Activated CD4-positive, alpha-beta memory T cell treated with anti-CD3 and anti-CD28 coated beads for 36 hours (primary cell): ENCODE measurements around the gene NUDT13. TPM values are rescaled to one million over a fixed set of nuclear protein-coding genes. Genes with fewer than 3 reads are reported as not detected.

ENCODE experiments used
- CTCF ChIA-PET: fragments of 350-600 bp; sonication (Branson Sonifier 250); formaldehyde crosslinking; loops from one replicate; lab custom pipeline; 2021; ENCODE audit warnings: antibody characterized with exemption, inconsistent platforms; lab: Charles Lee
- POLR2A ChIA-PET: fragments of 350-600 bp; sonication (Branson Sonifier 250); formaldehyde crosslinking; loops from one replicate; lab custom pipeline; 2021; ENCODE audit warnings: antibody characterized with exemption; lab: Charles Lee
- DNase-seq: peaks from one replicate; pipeline ENCODE4 v3.0.0-alpha.2; 2020
- H3K27ac Mint-ChIP-seq: one replicate; pipeline ENCODE4 v1.8.0; 2021; ENCODE audit warnings: mixed read lengths
- H3K27me3 Mint-ChIP-seq: one replicate; pipeline ENCODE4 v1.8.0; 2021; ENCODE audit warnings: mixed read lengths
- H3K36me3 Mint-ChIP-seq: one replicate; pipeline ENCODE4 v1.8.0; 2021; ENCODE audit warnings: mixed read lengths
- H3K4me1 Mint-ChIP-seq: one replicate; pipeline ENCODE4 v1.8.0; 2021; ENCODE audit warnings: low read depth, mixed read lengths
- H3K4me3 Mint-ChIP-seq: one replicate; pipeline ENCODE4 v1.8.0; 2021; ENCODE audit warnings: mild to moderate bottlenecking, mixed read lengths
- H3K9me3 Mint-ChIP-seq: one replicate; pipeline ENCODE4 v1.8.0; 2021; ENCODE audit warnings: mixed read lengths
- intact Hi-C: fragments of 100-400 bp; cut with micrococcal nuclease; formaldehyde crosslinking; loops from one replicate; pipeline ENCODE4 v1.15.1; 2023
- total RNA-seq, 2 experiments: library from RNA; stranded (reverse); gene quantifications; one replicate each; pipeline ENCODE4 v1.2.3, GENCODE V29; 2021

NUDT13 gene
- total RNA-seq, 2 experiments from 2014 or later = 1.0 to 1.4 TPM

- Mint-ChIP-seq H3K4me3 (peak within 1 kb of the TSS; percentile 100), H3K27ac (peak within 1 kb of the TSS; percentile 97), H3K27me3 (no peaks in the 10 kb centered on the region), H3K36me3 (peaks cover 17% of the 10 kb centered on the region), H3K9me3 (peaks cover 2% of the 10 kb centered on the region), H3K4me1 (peaks cover 35% of the 10 kb centered on the region)
- intact Hi-C loops = loop anchor here (1.0 to 5.0 kb wide), 4 partner anchors 56 to 813 kb away; partner anchors contain the start of genes DNAJB12, DNAJC9, NUDT13 and P4HA1
- POLR2A ChIA-PET = interaction anchor here (1.0 to 1.3 kb wide), 3 partner anchors 58 to 79 kb away, joined by 3 to 10 read pairs (median 3); partner anchors contain the start of gene NUDT13
- DNase-seq = peak; percentile 96
- CTCF ChIA-PET = interaction anchor here (1.1 to 2.2 kb wide), 3 partner anchors 9 to 72 kb away, joined by 3 to 20 read pairs (median 10); partner anchors contain the start of gene P4HA1
Observed at GRCh38 chr10:73167783-73168464, 57.7 kb downstream of the NUDT13 start, which contains the start of the genes ECD and FAM149B1. TSS of gene ECD (minus strand) at chr10:73168008. CDS start at chr10:73163937, 4,071 bp downstream. TSS of gene FAM149B1 (plus strand) at chr10:73168119. CDS start at chr10:73168340, 221 bp downstream.

DNA sequence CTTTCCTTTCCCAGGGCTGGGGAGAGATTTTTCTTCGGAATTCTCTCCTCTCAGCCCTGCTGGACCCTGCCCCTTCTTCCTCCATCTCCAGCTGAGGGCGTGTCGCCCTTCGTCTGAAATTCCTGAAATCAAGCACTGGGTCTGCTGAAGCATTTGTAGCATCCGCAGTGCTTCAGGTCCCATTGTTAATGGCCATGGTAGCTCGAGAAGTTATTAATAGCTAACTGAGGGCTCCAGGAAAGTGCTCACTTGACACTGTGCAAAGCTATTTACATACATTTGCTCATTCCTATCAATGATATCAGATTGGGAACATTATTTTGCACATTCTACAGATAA, 58.2 kb downstream of the NUDT13 start:
- intact Hi-C loops = loop anchor here (1.0 to 5.0 kb wide), 3 partner anchors 56 to 814 kb away; partner anchors contain the start of genes DNAJB12, DNAJC9 and NUDT13
- no peak for DNase-seq
- Mint-ChIP-seq H3K27ac (peak overlapping the region; percentile 81), H3K27me3 (no peaks in the 10 kb centered on the region), H3K4me1 (peaks cover 32% of the 10 kb centered on the region), H3K36me3 (peaks cover 16% of the 10 kb centered on the region), H3K9me3 (peaks cover 2% of the 10 kb centered on the region), H3K4me3 (peak overlapping the region; percentile 100)
- CTCF ChIA-PET = interaction anchor here (1.1 to 2.2 kb wide), 3 partner anchors 10 to 73 kb away, joined by 3 to 20 read pairs (median 10); partner anchors contain the start of gene P4HA1
- POLR2A ChIA-PET = interaction anchor here (0.6 to 1.3 kb wide), 4 partner anchors 58 to 1010 kb away, joined by 3 to 10 read pairs (median 3); partner anchors contain the start of gene NUDT13

GRCh38 chr10:73169320-73169719, 59.1 kb downstream of the NUDT13 start:
- intact Hi-C loops = loop anchor here (2.0 to 5.0 kb wide), 2 partner anchors 57 to 815 kb away; partner anchors contain the start of genes DNAJB12 and NUDT13
- CTCF ChIA-PET = interaction anchor here (0.7 to 2.5 kb wide), 4 partner anchors 8 to 78 kb away, joined by 3 to 19 read pairs (median 4); partner anchors contain the start of genes DNAJC9 and P4HA1

GRCh38 chr10:73172867-73173266, 62.6 kb downstream of the NUDT13 start:
- ChIA-PET CTCF (no interaction called here), POLR2A (interaction anchor here (0.7 kb wide), 1 partner anchor 316 kb away, joined by 5 read pairs; no protein-coding TSS in a partner anchor)
- intact Hi-C loops = no loop called here
- Mint-ChIP-seq H3K27me3 (no peaks in the 10 kb centered on the region), H3K36me3 (peaks cover 1% of the 10 kb centered on the region), H3K4me1 (peaks cover 4% of the 10 kb centered on the region), H3K27ac (no peak overlapping the region), H3K4me3 (no peak overlapping the region), H3K9me3 (no peaks in the 10 kb centered on the region)
- no peak for DNase-seq

More at GRCh38 chr10:73169320-73169719, 59.1 kb downstream of the NUDT13 start:
- POLR2A ChIA-PET = interaction anchor here (0.7 to 1.2 kb wide), 3 partner anchors 59 to 713 kb away, joined by 3 read pairs; partner anchors contain the start of gene NUDT13
- Mint-ChIP-seq H3K4me3 (peak overlapping the region; percentile 45), H3K9me3 (peaks cover 2% of the 10 kb centered on the region), H3K27me3 (no peaks in the 10 kb centered on the region), H3K27ac (no peak overlapping the region), H3K36me3 (peaks cover 12% of the 10 kb centered on the region), H3K4me1 (peaks cover 27% of the 10 kb centered on the region)
- DNase-seq = no peak

DNA sequence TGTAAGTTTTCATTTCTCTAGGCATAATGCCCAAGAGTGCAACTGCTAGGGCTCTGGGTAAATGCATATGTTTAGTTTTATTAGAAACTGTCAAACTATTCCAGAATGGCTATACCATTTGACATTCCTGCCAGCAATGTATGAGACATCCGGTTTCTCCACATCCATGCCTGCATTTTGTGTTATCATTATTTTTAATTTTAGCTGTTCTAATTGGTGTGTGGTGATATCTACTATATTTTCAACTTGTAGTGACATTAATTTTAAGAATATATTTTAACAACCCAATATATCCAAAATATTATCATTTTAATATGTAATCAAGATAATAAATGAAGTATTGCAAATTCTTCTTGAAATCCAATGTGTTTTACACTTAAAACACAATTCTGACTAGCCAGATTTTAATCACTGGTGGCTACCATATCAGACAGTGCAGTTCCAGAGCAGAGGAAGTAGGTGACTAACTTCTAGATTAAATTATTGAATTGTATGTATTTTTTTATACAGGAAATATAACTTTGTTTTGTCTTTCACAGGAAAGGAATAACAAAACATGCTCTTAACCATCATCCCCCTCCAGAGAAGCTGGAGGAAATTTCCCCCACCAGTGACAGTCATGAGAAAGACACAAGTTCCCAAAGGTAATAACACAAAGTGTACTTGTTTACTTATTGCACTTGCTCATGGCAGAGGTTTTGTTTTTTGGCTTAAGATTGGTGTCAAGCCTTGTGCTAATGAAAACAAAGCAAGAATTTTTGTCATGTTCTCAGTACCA, 64.1 kb downstream of the NUDT13 start:
- H3K27me3 Mint-ChIP-seq = no peaks in the 10 kb centered on the region
- POLR2A ChIA-PET = no interaction called here
- CTCF ChIA-PET = no interaction called here
- intact Hi-C loops = no loop called here
- no peaks in the 10 kb centered on the region for H3K9me3 Mint-ChIP-seq
- no peaks in the 10 kb centered on the region for H3K36me3 Mint-ChIP-seq
- DNase-seq = no peak
- no peak overlapping the region for H3K27ac Mint-ChIP-seq
- H3K4me3 Mint-ChIP-seq = no peak overlapping the region
- no peaks in the 10 kb centered on the region for H3K4me1 Mint-ChIP-seq

Other genes starting within 250 kb of the NUDT13 start
- not detected for gene OIT3, start 216.7 kb upstream of the NUDT13 start, total RNA-seq
- not detected for gene PLA2G12B, start 155.6 kb upstream of the NUDT13 start, total RNA-seq
- 10 to 100 TPM; 30.9 to 31.2 TPM for gene P4HA1, start 13.6 kb upstream of the NUDT13 start, total RNA-seq
- 10 to 100 TPM; 37.5 to 37.7 TPM for gene ECD, start 57.6 kb downstream of the NUDT13 start, total RNA-seq
- 10 to 100 TPM; 12.8 to 14.6 TPM for gene FAM149B1, start 57.7 kb downstream of the NUDT13 start, total RNA-seq
- gene DNAJC9, start 136.8 kb downstream of the NUDT13 start, total RNA-seq = 10 to 100 TPM; 45.8 to 49.3 TPM
- 100 to 1,000 TPM; 136 to 139 TPM for gene MRPS16, start 142.2 kb downstream of the NUDT13 start, total RNA-seq
- gene CFAP70, start 248.4 kb downstream of the NUDT13 start, total RNA-seq = under 1 TPM; 0.33 to 0.80 TPM